GM23338 (cell line): ENCODE data around the gene POU2F3. TPM values are rescaled to one million over a fixed set of nuclear protein-coding genes. Genes with fewer than 3 reads are reported as not detected.

Experiments used
- ATAC-seq: fragments of 200-7000 bp; cut with Tn5 transposase; 3 replicates; pipeline ENCODE4 v1.9.1; 2020
- DNase-seq: peaks from one replicate; pipeline ENCODE4 v3.0.0-alpha.2; 2015; ENCODE audit warnings: low spot score
- H2AFZ ChIP-seq: fragments of 200-600 bp; sonication (generic); 2 replicates; pipeline ENCODE4 v1.8.0; 2016; ENCODE audit warnings: antibody characterized with exemption, mild to moderate bottlenecking, moderate library complexity
- H3F3A ChIP-seq: fragments of 200-600 bp; sonication (generic); replicated peaks from 2 replicates; pipeline ENCODE4 v1.8.0; 2017; ENCODE audit warnings: antibody characterized with exemption, mixed run types, low read depth
- H3K27ac ChIP-seq: fragments of 200-600 bp; sonication (generic); 2 replicates; pipeline ENCODE4 v1.6.1; 2016; ENCODE audit warnings: low read depth
- H3K27me3 ChIP-seq: fragments of 200-600 bp; sonication (generic); 2 replicates; pipeline ENCODE4 v1.8.0; 2016; ENCODE audit warnings: mild to moderate bottlenecking, mixed run types, moderate library complexity; ENCODE audit not compliant: insufficient read depth
- H3K36me3 ChIP-seq: fragments of 200-600 bp; sonication (generic); 2 replicates; pipeline ENCODE4 v1.8.0; 2016; ENCODE audit warnings: mild to moderate bottlenecking; ENCODE audit not compliant: insufficient read depth
- H3K4me1 ChIP-seq: fragments of 200-600 bp; sonication (generic); 2 replicates; pipeline ENCODE4 v1.8.0; 2016; ENCODE audit warnings: mild to moderate bottlenecking, moderate library complexity; ENCODE audit not compliant: insufficient read depth
- H3K4me2 ChIP-seq: fragments of 200-600 bp; sonication (generic); 2 replicates; pipeline ENCODE4 v1.7.1; 2017; ENCODE audit warnings: mixed run types
- H3K4me3 ChIP-seq: fragments of 200-600 bp; sonication (generic); 2 replicates; pipeline ENCODE4 v1.6.1; 2016; ENCODE audit warnings: mixed run types
- H3K79me2 ChIP-seq: fragments of 200-600 bp; sonication (generic); replicated peaks from 2 replicates; pipeline ENCODE4 v1.8.0; 2017; ENCODE audit warnings: mild to moderate bottlenecking; ENCODE audit not compliant: insufficient read depth
- H3K9me2 ChIP-seq: fragments of 200-600 bp; sonication (generic); 2 replicates; pipeline ENCODE4 v1.8.0; 2017; ENCODE audit not compliant: insufficient read depth
- H4K20me1 ChIP-seq: fragments of 200-600 bp; sonication (generic); replicated peaks from 2 replicates; pipeline ENCODE4 v1.8.0; 2017; ENCODE audit warnings: mild to moderate bottlenecking; ENCODE audit not compliant: insufficient read depth
- H3K27ac Mint-ChIP-seq: 2 replicates; pipeline ENCODE4 v1.8.0; 2020; ENCODE audit warnings: inconsistent platforms, mild to moderate bottlenecking, moderate library complexity, mixed read lengths
- H3K27me3 Mint-ChIP-seq: 3 replicates; pipeline ENCODE4 v1.8.0; 2022; ENCODE audit warnings: low read depth, mild to moderate bottlenecking, moderate library complexity, mixed read lengths, inconsistent platforms; ENCODE audit not compliant: insufficient read depth, poor library complexity
- H3K36me3 Mint-ChIP-seq: 3 replicates; pipeline ENCODE4 v1.8.0; 2021; ENCODE audit warnings: low read depth, mild to moderate bottlenecking, inconsistent platforms, moderate library complexity, mixed read lengths
- H3K4me1 Mint-ChIP-seq: 3 replicates; pipeline ENCODE4 v1.8.0; 2020; ENCODE audit warnings: mild to moderate bottlenecking, inconsistent platforms, mixed read lengths
- H3K4me3 Mint-ChIP-seq: 3 replicates; pipeline ENCODE4 v1.8.0; 2021; ENCODE audit warnings: moderate library complexity, mild to moderate bottlenecking, inconsistent platforms, mixed read lengths
- H3K9me3 Mint-ChIP-seq: 3 replicates; pipeline ENCODE4 v1.8.0; 2020; ENCODE audit warnings: moderate library complexity, mild to moderate bottlenecking, inconsistent platforms, mixed read lengths
- CREB1 ChIP-seq: fragments of 250-450 bp; sonication (Bioruptor Pico); IDR thresholded peaks from 2 replicates; pipeline ENCODE4 v1.5.0; 2020; ENCODE audit warnings: low read depth, mild to moderate bottlenecking, moderate library complexity
- EZH2 ChIP-seq: fragments of 200-600 bp; sonication (generic); IDR thresholded peaks from one replicate; pipeline ENCODE4 v1.8.0; 2017; ENCODE audit warnings: antibody characterized with exemption, mild to moderate bottlenecking, low read depth; ENCODE audit not compliant: unreplicated experiment
- EZH2phosphoT487 ChIP-seq: fragments of 200-600 bp; sonication (generic); IDR thresholded peaks from one replicate; pipeline ENCODE4 v1.8.1; 2018; ENCODE audit warnings: antibody characterized with exemption; ENCODE audit not compliant: unreplicated experiment
- JUNB ChIP-seq: IDR thresholded peaks from one replicate; pipeline ENCODE4 v1.6.1; 2016; ENCODE audit warnings: antibody characterized with exemption; ENCODE audit not compliant: unreplicated experiment
- NANOG ChIP-seq: IDR thresholded peaks from 2 replicates; pipeline ENCODE4 v1.6.1; 2016; ENCODE audit warnings: antibody characterized with exemption, borderline replicate concordance
- POLR2AphosphoS5 ChIP-seq: IDR thresholded peaks from 2 replicates; pipeline ENCODE4 v1.6.1; 2016; ENCODE audit warnings: antibody characterized with exemption, low read depth
- STAT1 ChIP-seq: IDR thresholded peaks from one replicate; pipeline ENCODE4 v1.6.1; 2016; ENCODE audit warnings: antibody characterized with exemption; ENCODE audit not compliant: unreplicated experiment
- ZNF114 ChIP-seq: fragments of 250-450 bp; sonication (Bioruptor Pico); IDR thresholded peaks from 2 replicates; pipeline ENCODE4 v1.5.0; 2020; ENCODE audit warnings: mild to moderate bottlenecking, moderate library complexity
- ZNF331 ChIP-seq: fragments of 250-450 bp; sonication (Bioruptor Pico); IDR thresholded peaks from 2 replicates; pipeline ENCODE4 v1.5.0; 2020; ENCODE audit warnings: low read depth, mild to moderate bottlenecking, moderate library complexity
- polyA plus RNA-seq: library from polyadenylated mRNA; unstranded; fragments of >200 nt; fragmentation: Nextera tagmentation; extraction: Ambion mirVana; gene quantifications from 2 replicates; pipeline ENCODE4 v1.2.1, GENCODE V29; 2016
- total RNA-seq: library from RNA; depleted of rRNA; stranded (reverse); fragments of >200 nt; shearing (Covaris generic); gene quantifications from 2 replicates; pipeline ENCODE4 v1.2.3, GENCODE V29; 2014
- TF ChIP-seq, protein P1 (sequence below): IDR thresholded peaks from 2 replicates; pipeline ENCODE4 v1.6.1; 2016; ENCODE audit warnings: antibody characterized with exemption
- TF ChIP-seq, protein P2 (sequence below), 2 experiments: fragments of 200-600 bp in 1 of 2; sonication (generic) in 1 of 2; conservative IDR thresholded peaks; 2 replicates each; pipeline versions ENCODE4 v1.5.1 to v1.6.1; 2016 to 2017; ENCODE audit warnings: antibody characterized with exemption in 2 of 2, low read depth in 2 of 2, mild to moderate bottlenecking in 2 of 2, moderate library complexity in 1 of 2
- TF ChIP-seq, protein P3 (sequence below): IDR thresholded peaks from one replicate; pipeline ENCODE4 v1.6.1; 2018; ENCODE audit warnings: antibody characterized with exemption; ENCODE audit not compliant: unreplicated experiment
- TF ChIP-seq, protein P4 (sequence below): fragments of 250-450 bp; sonication (Bioruptor Pico); IDR thresholded peaks from 2 replicates; pipeline ENCODE4 v1.5.0; 2020; ENCODE audit warnings: mild to moderate bottlenecking, moderate library complexity

Gene POU2F3
- total and polyA plus RNA-seq, 2 experiments from 2014 or later = 0.45 to 0.79 TPM

DNA sequence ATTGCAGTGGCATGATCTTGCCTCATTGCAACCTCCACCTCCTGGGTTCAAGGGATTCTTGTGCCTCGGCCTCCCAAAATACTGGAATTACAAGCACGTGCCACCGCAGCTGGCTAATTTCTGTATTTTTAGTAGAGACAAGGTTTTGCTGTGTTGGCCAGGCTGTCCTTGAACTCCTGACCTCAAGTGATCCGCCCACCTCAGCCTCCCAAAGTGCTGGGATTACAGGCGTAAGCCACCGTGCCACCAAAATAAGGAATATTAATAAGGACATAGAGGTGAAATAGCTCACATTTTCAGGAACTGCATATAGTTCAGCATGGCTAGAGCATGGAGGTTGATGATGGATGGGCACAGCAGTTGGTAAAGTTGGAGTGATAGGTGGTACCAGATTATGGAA, 117.7 kb downstream of the POU2F3 start:
- H3K36me3 Mint-ChIP-seq = peaks cover 11% of the 10 kb centered on the region; the same call in 2 of the 3 replicates
- Histone ChIP-seq H3K79me2 (peaks cover 96% of the 10 kb centered on the region), H3K4me2 (no peak overlapping the region), H2AFZ (no peak overlapping the region), H3K4me3 (no peak overlapping the region), H3K36me3 (no peaks in the 10 kb centered on the region), H4K20me1 (peaks cover 7% of the 10 kb centered on the region; the same call in 1 of the 2 replicates), H3F3A (no peaks in the 10 kb centered on the region), H3K4me1 (no peaks in the 10 kb centered on the region), H3K27ac (no peak overlapping the region), H3K27me3 (no peaks in the 10 kb centered on the region), H3K9me2 (peaks cover 8% of the 10 kb centered on the region; the same call in 1 of the 2 replicates)
- no peak for TF ChIP-seq EZH2phosphoT487
- TF ChIP-seq, protein P1, sequence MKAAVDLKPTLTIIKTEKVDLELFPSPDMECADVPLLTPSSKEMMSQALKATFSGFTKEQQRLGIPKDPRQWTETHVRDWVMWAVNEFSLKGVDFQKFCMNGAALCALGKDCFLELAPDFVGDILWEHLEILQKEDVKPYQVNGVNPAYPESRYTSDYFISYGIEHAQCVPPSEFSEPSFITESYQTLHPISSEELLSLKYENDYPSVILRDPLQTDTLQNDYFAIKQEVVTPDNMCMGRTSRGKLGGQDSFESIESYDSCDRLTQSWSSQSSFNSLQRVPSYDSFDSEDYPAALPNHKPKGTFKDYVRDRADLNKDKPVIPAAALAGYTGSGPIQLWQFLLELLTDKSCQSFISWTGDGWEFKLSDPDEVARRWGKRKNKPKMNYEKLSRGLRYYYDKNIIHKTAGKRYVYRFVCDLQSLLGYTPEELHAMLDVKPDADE = no peak
- no peak for TF ChIP-seq EZH2
- TF ChIP-seq NANOG = no peak
- TF ChIP-seq, protein P2, sequence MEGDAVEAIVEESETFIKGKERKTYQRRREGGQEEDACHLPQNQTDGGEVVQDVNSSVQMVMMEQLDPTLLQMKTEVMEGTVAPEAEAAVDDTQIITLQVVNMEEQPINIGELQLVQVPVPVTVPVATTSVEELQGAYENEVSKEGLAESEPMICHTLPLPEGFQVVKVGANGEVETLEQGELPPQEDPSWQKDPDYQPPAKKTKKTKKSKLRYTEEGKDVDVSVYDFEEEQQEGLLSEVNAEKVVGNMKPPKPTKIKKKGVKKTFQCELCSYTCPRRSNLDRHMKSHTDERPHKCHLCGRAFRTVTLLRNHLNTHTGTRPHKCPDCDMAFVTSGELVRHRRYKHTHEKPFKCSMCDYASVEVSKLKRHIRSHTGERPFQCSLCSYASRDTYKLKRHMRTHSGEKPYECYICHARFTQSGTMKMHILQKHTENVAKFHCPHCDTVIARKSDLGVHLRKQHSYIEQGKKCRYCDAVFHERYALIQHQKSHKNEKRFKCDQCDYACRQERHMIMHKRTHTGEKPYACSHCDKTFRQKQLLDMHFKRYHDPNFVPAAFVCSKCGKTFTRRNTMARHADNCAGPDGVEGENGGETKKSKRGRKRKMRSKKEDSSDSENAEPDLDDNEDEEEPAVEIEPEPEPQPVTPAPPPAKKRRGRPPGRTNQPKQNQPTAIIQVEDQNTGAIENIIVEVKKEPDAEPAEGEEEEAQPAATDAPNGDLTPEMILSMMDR (conservative IDR thresholded peaks at IDR 0.05; ENCODE audit: low read depth in 2 of 2) = no peak
- TF ChIP-seq, protein P3, sequence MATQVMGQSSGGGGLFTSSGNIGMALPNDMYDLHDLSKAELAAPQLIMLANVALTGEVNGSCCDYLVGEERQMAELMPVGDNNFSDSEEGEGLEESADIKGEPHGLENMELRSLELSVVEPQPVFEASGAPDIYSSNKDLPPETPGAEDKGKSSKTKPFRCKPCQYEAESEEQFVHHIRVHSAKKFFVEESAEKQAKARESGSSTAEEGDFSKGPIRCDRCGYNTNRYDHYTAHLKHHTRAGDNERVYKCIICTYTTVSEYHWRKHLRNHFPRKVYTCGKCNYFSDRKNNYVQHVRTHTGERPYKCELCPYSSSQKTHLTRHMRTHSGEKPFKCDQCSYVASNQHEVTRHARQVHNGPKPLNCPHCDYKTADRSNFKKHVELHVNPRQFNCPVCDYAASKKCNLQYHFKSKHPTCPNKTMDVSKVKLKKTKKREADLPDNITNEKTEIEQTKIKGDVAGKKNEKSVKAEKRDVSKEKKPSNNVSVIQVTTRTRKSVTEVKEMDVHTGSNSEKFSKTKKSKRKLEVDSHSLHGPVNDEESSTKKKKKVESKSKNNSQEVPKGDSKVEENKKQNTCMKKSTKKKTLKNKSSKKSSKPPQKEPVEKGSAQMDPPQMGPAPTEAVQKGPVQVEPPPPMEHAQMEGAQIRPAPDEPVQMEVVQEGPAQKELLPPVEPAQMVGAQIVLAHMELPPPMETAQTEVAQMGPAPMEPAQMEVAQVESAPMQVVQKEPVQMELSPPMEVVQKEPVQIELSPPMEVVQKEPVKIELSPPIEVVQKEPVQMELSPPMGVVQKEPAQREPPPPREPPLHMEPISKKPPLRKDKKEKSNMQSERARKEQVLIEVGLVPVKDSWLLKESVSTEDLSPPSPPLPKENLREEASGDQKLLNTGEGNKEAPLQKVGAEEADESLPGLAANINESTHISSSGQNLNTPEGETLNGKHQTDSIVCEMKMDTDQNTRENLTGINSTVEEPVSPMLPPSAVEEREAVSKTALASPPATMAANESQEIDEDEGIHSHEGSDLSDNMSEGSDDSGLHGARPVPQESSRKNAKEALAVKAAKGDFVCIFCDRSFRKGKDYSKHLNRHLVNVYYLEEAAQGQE = no peak
- TF ChIP-seq ZNF114 = no peak
- TF ChIP-seq STAT1 = no peak
- TF ChIP-seq ZNF331 (CRISPR knock-in tag) = no peak
- TF ChIP-seq POLR2AphosphoS5 = no peak
- TF ChIP-seq, protein P4, sequence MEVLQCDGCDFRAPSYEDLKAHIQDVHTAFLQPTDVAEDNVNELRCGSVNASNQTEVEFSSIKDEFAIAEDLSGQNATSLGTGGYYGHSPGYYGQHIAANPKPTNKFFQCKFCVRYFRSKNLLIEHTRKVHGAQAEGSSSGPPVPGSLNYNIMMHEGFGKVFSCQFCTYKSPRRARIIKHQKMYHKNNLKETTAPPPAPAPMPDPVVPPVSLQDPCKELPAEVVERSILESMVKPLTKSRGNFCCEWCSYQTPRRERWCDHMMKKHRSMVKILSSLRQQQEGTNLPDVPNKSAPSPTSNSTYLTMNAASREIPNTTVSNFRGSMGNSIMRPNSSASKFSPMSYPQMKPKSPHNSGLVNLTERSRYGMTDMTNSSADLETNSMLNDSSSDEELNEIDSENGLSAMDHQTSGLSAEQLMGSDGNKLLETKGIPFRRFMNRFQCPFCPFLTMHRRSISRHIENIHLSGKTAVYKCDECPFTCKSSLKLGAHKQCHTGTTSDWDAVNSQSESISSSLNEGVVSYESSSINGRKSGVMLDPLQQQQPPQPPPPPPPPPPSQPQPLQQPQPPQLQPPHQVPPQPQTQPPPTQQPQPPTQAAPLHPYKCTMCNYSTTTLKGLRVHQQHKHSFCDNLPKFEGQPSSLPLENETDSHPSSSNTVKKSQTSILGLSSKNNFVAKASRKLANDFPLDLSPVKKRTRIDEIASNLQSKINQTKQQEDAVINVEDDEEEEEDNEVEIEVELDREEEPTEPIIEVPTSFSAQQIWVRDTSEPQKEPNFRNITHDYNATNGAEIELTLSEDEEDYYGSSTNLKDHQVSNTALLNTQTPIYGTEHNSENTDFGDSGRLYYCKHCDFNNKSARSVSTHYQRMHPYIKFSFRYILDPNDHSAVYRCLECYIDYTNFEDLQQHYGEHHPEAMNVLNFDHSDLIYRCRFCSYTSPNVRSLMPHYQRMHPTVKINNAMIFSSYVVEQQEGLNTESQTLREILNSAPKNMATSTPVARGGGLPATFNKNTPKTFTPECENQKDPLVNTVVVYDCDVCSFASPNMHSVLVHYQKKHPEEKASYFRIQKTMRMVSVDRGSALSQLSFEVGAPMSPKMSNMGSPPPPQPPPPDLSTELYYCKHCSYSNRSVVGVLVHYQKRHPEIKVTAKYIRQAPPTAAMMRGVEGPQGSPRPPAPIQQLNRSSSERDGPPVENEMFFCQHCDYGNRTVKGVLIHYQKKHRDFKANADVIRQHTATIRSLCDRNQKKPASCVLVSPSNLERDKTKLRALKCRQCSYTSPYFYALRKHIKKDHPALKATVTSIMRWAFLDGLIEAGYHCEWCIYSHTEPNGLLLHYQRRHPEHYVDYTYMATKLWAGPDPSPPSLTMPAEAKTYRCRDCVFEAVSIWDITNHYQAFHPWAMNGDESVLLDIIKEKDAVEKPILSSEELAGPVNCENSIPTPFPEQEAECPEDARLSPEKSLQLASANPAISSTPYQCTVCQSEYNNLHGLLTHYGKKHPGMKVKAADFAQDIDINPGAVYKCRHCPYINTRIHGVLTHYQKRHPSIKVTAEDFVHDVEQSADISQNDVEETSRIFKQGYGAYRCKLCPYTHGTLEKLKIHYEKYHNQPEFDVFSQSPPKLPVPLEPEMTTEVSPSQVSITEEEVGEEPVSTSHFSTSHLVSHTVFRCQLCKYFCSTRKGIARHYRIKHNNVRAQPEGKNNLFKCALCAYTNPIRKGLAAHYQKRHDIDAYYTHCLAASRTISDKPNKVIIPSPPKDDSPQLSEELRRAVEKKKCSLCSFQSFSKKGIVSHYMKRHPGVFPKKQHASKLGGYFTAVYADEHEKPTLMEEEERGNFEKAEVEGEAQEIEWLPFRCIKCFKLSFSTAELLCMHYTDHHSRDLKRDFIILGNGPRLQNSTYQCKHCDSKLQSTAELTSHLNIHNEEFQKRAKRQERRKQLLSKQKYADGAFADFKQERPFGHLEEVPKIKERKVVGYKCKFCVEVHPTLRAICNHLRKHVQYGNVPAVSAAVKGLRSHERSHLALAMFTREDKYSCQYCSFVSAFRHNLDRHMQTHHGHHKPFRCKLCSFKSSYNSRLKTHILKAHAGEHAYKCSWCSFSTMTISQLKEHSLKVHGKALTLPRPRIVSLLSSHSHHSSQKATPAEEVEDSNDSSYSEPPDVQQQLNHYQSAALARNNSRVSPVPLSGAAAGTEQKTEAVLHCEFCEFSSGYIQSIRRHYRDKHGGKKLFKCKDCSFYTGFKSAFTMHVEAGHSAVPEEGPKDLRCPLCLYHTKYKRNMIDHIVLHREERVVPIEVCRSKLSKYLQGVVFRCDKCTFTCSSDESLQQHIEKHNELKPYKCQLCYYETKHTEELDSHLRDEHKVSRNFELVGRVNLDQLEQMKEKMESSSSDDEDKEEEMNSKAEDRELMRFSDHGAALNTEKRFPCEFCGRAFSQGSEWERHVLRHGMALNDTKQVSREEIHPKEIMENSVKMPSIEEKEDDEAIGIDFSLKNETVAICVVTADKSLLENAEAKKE (CRISPR knock-in tag) = no peak
- no peak for TF ChIP-seq CREB1 (CRISPR knock-in tag)
- TF ChIP-seq JUNB = no peak
- ATAC-seq (no peak), DNase-seq (no peak)
- peaks cover 7% of the 10 kb centered on the region; the same call in 2 of the 3 replicates for H3K9me3 Mint-ChIP-seq
- peaks cover 22% of the 10 kb centered on the region for H3K4me1 Mint-ChIP-seq
- H3K27me3 Mint-ChIP-seq = no peaks in the 10 kb centered on the region
- no peak overlapping the region for H3K4me3 Mint-ChIP-seq
- no peak overlapping the region for H3K27ac Mint-ChIP-seq
